B cell (primary cell): ENCODE results near the gene CALY. TPM values are rescaled to one million over a fixed set of nuclear protein-coding genes. Genes with fewer than 3 reads are reported as not detected.

ENCODE experiments used
- ATAC-seq: fragments of 200-7000 bp; cut with Tn5 transposase; one replicate; pipeline ENCODE4 v1.10.0; 2021; ENCODE audit warnings: low read depth, mild to moderate bottlenecking, moderate number of reproducible peaks, moderate library complexity
- CTCF ChIA-PET: fragments of 350-600 bp; sonication (Branson Sonifier 250); formaldehyde crosslinking; loops from one replicate; lab custom pipeline; 2021; ENCODE audit warnings: antibody characterized with exemption, inconsistent platforms; lab: Charles Lee
- POLR2A ChIA-PET: fragments of 350-600 bp; sonication (Branson Sonifier 250); formaldehyde crosslinking; loops from one replicate; lab custom pipeline; 2021; ENCODE audit warnings: antibody characterized with exemption; lab: Charles Lee
- DNase-seq: peaks from one replicate; pipeline ENCODE4 v3.0.0; 2013
- H2AFZ ChIP-seq: 2 replicates; pipeline ENCODE4 v1.6.1; 2012; ENCODE audit warnings: mild to moderate bottlenecking, low read depth, low read length; ENCODE audit not compliant: insufficient read depth, poor library complexity, severe bottlenecking
- H3K27ac ChIP-seq, 2 donors: 1 replicate in 1 of 2; 2 replicates in 1 of 2; pipeline ENCODE4 v1.5.1; 2012 to 2013; ENCODE audit warnings: low read length in 2 of 2, mild to moderate bottlenecking in 2 of 2, moderate library complexity in 1 of 2
- H3K27me3 ChIP-seq, 4 experiments: fragments of 200-600 bp in 1 of 4; sonication (generic) in 1 of 4; replicated peaks in 1 of 4; 1 replicate in 2 of 4; 2 replicates in 2 of 4; pipeline versions ENCODE4 v1.6.1 to v1.7.0; 2013 to 2016; ENCODE audit warnings: low read length in 3 of 4, mild to moderate bottlenecking in 2 of 4, mixed read lengths in 1 of 4, moderate library complexity in 1 of 4; ENCODE audit not compliant: insufficient read depth in 4 of 4, control insufficient read depth in 3 of 4; ENCODE audit errors: control extremely low read depth in 1 of 4
- H3K36me3 ChIP-seq, 2 experiments: replicated peaks in 1 of 2; 1 replicate in 1 of 2; 2 replicates in 1 of 2; pipeline versions ENCODE4 v1.6.1 to v1.7.1; 2013; ENCODE audit warnings: low read length in 1 of 2; ENCODE audit not compliant: insufficient read depth in 2 of 2, control insufficient read depth in 1 of 2; ENCODE audit errors: control extremely low read depth in 1 of 2, extremely low read depth in 1 of 2
- H3K4me1 ChIP-seq, 2 donors: fragments of 200-600 bp in 1 of 2; sonication (generic) in 1 of 2; 1 replicate in 1 of 2; 2 replicates in 1 of 2; pipeline versions ENCODE4 v1.5.1 to v1.6.1; 2013 to 2017; ENCODE audit warnings: low read length in 2 of 2; ENCODE audit not compliant: control insufficient read depth in 2 of 2, insufficient read depth in 2 of 2
- H3K4me2 ChIP-seq: replicated peaks from 2 replicates; pipeline ENCODE3; 2012; ENCODE audit warnings: mild to moderate bottlenecking, low read depth, low read length; ENCODE audit not compliant: poor library complexity, severe bottlenecking
- H3K4me3 ChIP-seq, 5 experiments: fragments of 200-600 bp in 1 of 5; sonication (generic) in 1 of 5; 1 replicate in 3 of 5; 2 replicates in 2 of 5; pipeline versions ENCODE4 v1.5.1 to v1.7.0; 2011 to 2016; ENCODE audit warnings: low read length in 4 of 5, mild to moderate bottlenecking in 4 of 5, low read depth in 2 of 5, control low read depth in 1 of 5, moderate library complexity in 1 of 5; ENCODE audit not compliant: insufficient read depth in 1 of 5; ENCODE audit errors: control extremely low read depth in 1 of 5, extremely low read depth in 1 of 5
- H3K79me2 ChIP-seq: fragments of 200-600 bp; sonication (generic); one replicate; pipeline ENCODE4 v1.6.0; 2016; ENCODE audit warnings: low read length; ENCODE audit not compliant: control insufficient read depth, insufficient read depth
- H3K9ac ChIP-seq: fragments of 200-600 bp; sonication (generic); 2 replicates; pipeline ENCODE4 v1.6.1; 2017; ENCODE audit warnings: mild to moderate bottlenecking, low read length, moderate library complexity
- H3K9me3 ChIP-seq, 3 donors: one replicate each; pipeline versions ENCODE4 v1.6.1 to v1.7.1; 2013; ENCODE audit warnings: low read length in 2 of 3; ENCODE audit not compliant: control insufficient read depth in 2 of 3, insufficient read depth in 1 of 3; ENCODE audit errors: control extremely low read depth in 1 of 3
- H4K20me1 ChIP-seq: 2 replicates; pipeline ENCODE4 v1.6.0; 2012; ENCODE audit warnings: mild to moderate bottlenecking, low read length; ENCODE audit not compliant: insufficient read depth, control insufficient read depth, poor library complexity, severe bottlenecking
- H3K27ac Mint-ChIP-seq: one replicate; pipeline ENCODE4 v1.8.0; 2021; ENCODE audit warnings: mixed read lengths
- H3K27me3 Mint-ChIP-seq: one replicate; pipeline ENCODE4 v1.8.0; 2021; ENCODE audit warnings: mixed read lengths
- H3K4me1 Mint-ChIP-seq: one replicate; pipeline ENCODE4 v1.8.0; 2021; ENCODE audit warnings: mixed read lengths
- H3K4me3 Mint-ChIP-seq: one replicate; pipeline ENCODE4 v1.8.0; 2021; ENCODE audit warnings: mixed read lengths
- H3K9me3 Mint-ChIP-seq: one replicate; pipeline ENCODE4 v1.8.0; 2022; ENCODE audit warnings: mixed read lengths; ENCODE audit not compliant: insufficient read depth
- CTCF ChIP-seq: fragments of 200-600 bp; IDR thresholded peaks from one replicate; pipeline ENCODE4 v1.8.0; 2022; ENCODE audit warnings: antibody characterized with exemption, mild to moderate bottlenecking
- EZH2 ChIP-seq: IDR thresholded peaks from 2 replicates; pipeline ENCODE4 v1.6.1; 2012; ENCODE audit warnings: borderline replicate concordance, low read depth, mild to moderate bottlenecking, moderate library complexity, low read length; ENCODE audit not compliant: insufficient read depth, poor library complexity, severe bottlenecking
- WGBS: methylation state at CpG from one replicate; pipeline ENCODE4 v1.1.5; 2013; ENCODE audit warnings: missing lambda C conversion rate; ENCODE audit not compliant: insufficient coverage; 5-methylcytosine and 5-hydroxymethylcytosine counted together
- intact Hi-C: fragments of 100-400 bp; cut with micrococcal nuclease; formaldehyde crosslinking; loops from one replicate; pipeline ENCODE4 v1.10.0; 2022
- polyA plus RNA-seq: library from polyadenylated mRNA; depleted of rRNA; stranded (reverse); fragments of >200 nt; gene quantifications from 2 replicates; pipeline ENCODE4 v1.2.3, GENCODE V29; 2012
- total RNA-seq, 2 donors: library from RNA; stranded (reverse); fragments of 120-200 nt in 1 of 2; gene quantifications; 1 replicate in 1 of 2; 2 replicates in 1 of 2; pipeline versions ENCODE4 v1.2.3 to v1.2.4, GENCODE V29; 2013 to 2022

The CALY gene
- total and polyA plus RNA-seq, 2 donors (not counting 1 experiment from before 2014, with no cell fraction given), result 0.21 TPM; not detected in 1

GRCh38 chr10:133351408-133352318, 15.0 kb upstream of the CALY start:
- no peak overlapping the region for H3K4me3 ChIP-seq
- intact Hi-C loops, result no loop called here

More at GRCh38 chr10:133351408-133352318, 15.0 kb upstream of the CALY start:
- peaks cover 0 to 15% (median 5%) of the 10 kb centered on the region in 4 experiments for H3K27me3 ChIP-seq
- no peak overlapping the region for H3K9ac ChIP-seq
- H3K4me1 ChIP-seq, result peaks cover 5 to 11% of the 10 kb centered on the region in 2 donors
- TF ChIP-seq EZH2 (no peak), CTCF (no peak)
- 75% methylated on average over 24 of the region's 24 CpGs for WGBS
- Mint-ChIP-seq H3K4me3 (no peak overlapping the region), H3K4me1 (peaks cover 9% of the 10 kb centered on the region), H3K27ac (no peak overlapping the region), H3K9me3 (no peaks in the 10 kb centered on the region), H3K27me3 (peaks cover 5% of the 10 kb centered on the region)
- ATAC-seq (no peak), DNase-seq (no peak)
- peaks cover 14% of the 10 kb centered on the region for H4K20me1 ChIP-seq
- no peak overlapping the region for H3K27ac ChIP-seq
- H3K4me2 ChIP-seq, result no peak overlapping the region
- peaks cover 24% of the 10 kb centered on the region for H3K79me2 ChIP-seq
- ChIA-PET CTCF (no interaction called here), POLR2A (no interaction called here)
- H3K36me3 ChIP-seq, result peaks cover 0 to 3% of the 10 kb centered on the region in 2 experiments
- H3K9me3 ChIP-seq, result peaks cover 0 to 15% (median 0%) of the 10 kb centered on the region in 3 donors
- H2AFZ ChIP-seq, result no peak overlapping the region
